Transverse colon (tissue), 4 donors: ENCODE measurements around the gene SYT17. TPM values are rescaled to one million over a fixed set of nuclear protein-coding genes. Genes with fewer than 3 reads are reported as not detected.

Experiments
- DNase-seq: peaks from one replicate; pipeline ENCODE4 v3.0.0-alpha.2; 2019
- H3K27ac ChIP-seq, 4 donors: fragments of 200-600 bp; sonication (generic); 2 replicates each; pipeline ENCODE4 v1.5.1; 2016 to 2018; ENCODE audit warnings: inconsistent platforms in 4 of 4
- H3K27me3 ChIP-seq: fragments of 200-600 bp; sonication (generic); 2 replicates; pipeline ENCODE4 v1.5.1; 2017; ENCODE audit warnings: inconsistent platforms
- H3K36me3 ChIP-seq, 4 donors: fragments of 200-600 bp; sonication (generic); 2 replicates each; pipeline ENCODE4 v1.5.1; 2017 to 2019; ENCODE audit warnings: inconsistent platforms in 4 of 4
- H3K4me1 ChIP-seq, 4 donors: fragments of 200-600 bp; sonication (generic); 2 replicates each; pipeline ENCODE4 v1.5.1; 2017 to 2020; ENCODE audit warnings: inconsistent platforms in 4 of 4
- H3K4me3 ChIP-seq, 4 donors: fragments of 200-600 bp; sonication (generic); 1 replicate in 1 of 4; 2 replicates in 3 of 4; pipeline versions ENCODE4 v1.5.1 to v1.6.1; 2017 to 2019; ENCODE audit warnings: inconsistent platforms in 4 of 4
- H3K9me3 ChIP-seq, 2 donors: fragments of 200-600 bp; sonication (generic); 2 replicates each; pipeline ENCODE4 v1.5.1; 2017 to 2019; ENCODE audit warnings: inconsistent platforms in 2 of 2
- EP300 ChIP-seq: sonication (generic); formaldehyde crosslinking; IDR thresholded peaks from one replicate; pipeline ENCODE4 v1.6.1; 2017; ENCODE audit warnings: antibody characterized with exemption, low read depth
- POLR2A ChIP-seq: fragments of 450-650 bp; IDR thresholded peaks from one replicate; pipeline ENCODE4 v1.6.1; 2016; ENCODE audit warnings: antibody characterized with exemption, mild to moderate bottlenecking, moderate library complexity
- POLR2AphosphoS5 ChIP-seq, 3 donors: sonication (generic); formaldehyde crosslinking; IDR thresholded peaks; one replicate each; pipeline ENCODE4 v1.6.1; 2016; ENCODE audit warnings: antibody characterized with exemption in 3 of 3
- WGBS, 2 donors: methylation state at CpG; one replicate each; pipeline ENCODE4 v1.1.5; 2018; ENCODE audit warnings: low coverage in 1 of 2; 5-methylcytosine and 5-hydroxymethylcytosine counted together
- in situ Hi-C, 4 donors: fragments of 200-750 bp; cut with MboI; loops; one replicate each; pipeline versions ENCODE4 v1.15.0 to v1.15.1; 2017; ENCODE audit warnings: low sequenced_read_pairs in 3 of 4, low pct_ligation_motif_present in 1 of 4, low pct_unique_long_range_greater_than_20kb in 1 of 4
- intact Hi-C: fragments of 100-400 bp; cut with DNase I; formaldehyde crosslinking; loops from one replicate; pipeline ENCODE4 v1.15.1; 2023; ENCODE audit warnings: low total_unique reads
- total RNA-seq, 4 donors: library from RNA; depleted of rRNA; stranded (reverse); fragments of >200 nt; gene quantifications; one replicate each; pipeline ENCODE4 v1.1.0, GENCODE V29; 2016
- TF ChIP-seq, protein P1 (sequence below), 5 experiments: fragments of 200-600 bp in 3 of 5; fragments of 450-650 bp in 2 of 5; sonication (generic) in 3 of 5; IDR thresholded peaks; 1 replicate in 2 of 5; 2 replicates in 3 of 5; pipeline ENCODE4 v1.5.1; 2016 to 2017; ENCODE audit warnings: antibody characterized with exemption in 5 of 5, inconsistent platforms in 3 of 5, mild to moderate bottlenecking in 2 of 5, moderate library complexity in 1 of 5

The SYT17 gene
- total RNA-seq, 4 donors from 2014 or later, result 9.1 to 51.7 (median 19.1) TPM

DNA sequence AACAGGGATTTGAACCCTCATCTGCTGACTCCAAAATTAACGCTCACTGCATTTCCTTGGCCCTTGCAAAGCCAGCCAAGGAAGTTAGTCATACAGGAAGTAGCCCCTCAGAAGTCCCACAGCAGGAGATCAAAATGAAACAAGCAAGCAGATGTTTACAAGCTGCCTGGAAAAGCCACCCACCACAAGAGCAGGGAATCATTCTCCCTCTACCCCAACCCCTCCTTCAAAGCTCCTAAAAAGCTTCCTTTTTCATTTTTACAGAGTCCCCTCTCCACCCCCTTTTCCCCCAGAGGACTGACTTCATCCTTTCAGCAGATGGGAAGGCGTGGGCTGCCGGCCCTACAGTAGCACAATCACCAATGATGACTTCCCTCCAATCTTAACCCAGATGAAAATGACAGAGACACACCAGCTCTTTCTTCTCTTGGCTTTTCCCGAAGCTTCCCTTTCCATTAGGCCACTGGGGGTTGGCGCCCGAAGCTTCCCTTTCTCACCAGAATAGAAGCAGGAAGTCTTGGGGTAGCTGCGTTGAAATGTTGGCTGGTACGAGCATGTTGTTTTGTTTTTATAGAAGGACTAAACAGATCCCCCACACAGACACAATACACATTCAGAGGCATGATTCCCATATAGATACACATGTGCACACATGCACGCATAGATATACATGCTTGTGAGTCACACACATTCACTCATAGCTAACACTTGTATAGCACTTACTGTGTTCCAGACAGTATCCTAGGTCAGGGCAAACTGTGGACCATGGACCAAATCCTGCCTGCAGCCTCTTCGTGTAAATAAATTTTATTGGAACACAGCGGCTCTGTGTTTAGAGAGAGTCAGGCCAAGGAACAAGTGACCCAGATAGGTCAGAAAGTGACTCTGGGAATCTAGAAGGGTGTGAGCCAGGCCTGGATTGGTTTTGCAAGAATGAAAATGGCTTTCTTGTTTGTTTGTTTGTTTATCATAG lies 36.9 kb upstream of the SYT17 start:
- WGBS, 2 donors, result 34 to 37% methylated on average over 8 to 11 of the region's 11 CpGs
- TF ChIP-seq POLR2A (no peak), POLR2AphosphoS5 (IDR thresholded peaks at IDR 0.05) (peak in 2 of 3 donors; percentile 22 to 38)
- peaks cover 0 to 3% of the 10 kb centered on the region in 2 donors for H3K9me3 ChIP-seq

DNA sequence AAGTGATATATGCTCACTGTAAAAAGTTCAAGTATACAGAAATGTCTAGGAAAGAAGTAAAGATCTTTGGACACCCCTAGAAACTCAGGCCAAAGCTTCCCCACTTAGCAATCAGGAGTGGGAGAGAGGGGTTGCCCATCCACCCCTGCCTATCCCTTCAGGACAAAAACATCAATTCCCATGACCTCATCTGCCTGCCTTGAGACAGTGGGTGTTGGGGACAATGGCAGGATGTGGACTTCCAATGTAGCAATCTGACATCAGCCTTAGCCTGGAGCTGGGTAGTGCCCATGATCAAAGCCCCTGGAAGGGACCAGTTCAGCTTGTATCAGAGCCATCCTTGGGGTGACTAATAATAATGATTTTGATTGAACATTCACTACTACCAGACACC lies 36.2 kb upstream of the SYT17 start:
- intact Hi-C loops, result no loop called here
- Histone ChIP-seq H3K9me3 (no peaks in the 10 kb centered on the region), H3K4me1 (peaks cover 21 to 52% (median 38%) of the 10 kb centered on the region in 4 donors), H3K36me3 (no peaks in the 10 kb centered on the region), H3K4me3 (no peak overlapping the region), H3K27ac (peak overlapping the region; percentile 65 to 79 (median 70)), H3K27me3 (no peaks in the 10 kb centered on the region)
- in situ Hi-C loops, result no loop called here
- TF ChIP-seq EP300 (no peak), POLR2A (no peak), POLR2AphosphoS5 (IDR thresholded peaks at IDR 0.05) (no peak)
- TF ChIP-seq, protein P1, sequence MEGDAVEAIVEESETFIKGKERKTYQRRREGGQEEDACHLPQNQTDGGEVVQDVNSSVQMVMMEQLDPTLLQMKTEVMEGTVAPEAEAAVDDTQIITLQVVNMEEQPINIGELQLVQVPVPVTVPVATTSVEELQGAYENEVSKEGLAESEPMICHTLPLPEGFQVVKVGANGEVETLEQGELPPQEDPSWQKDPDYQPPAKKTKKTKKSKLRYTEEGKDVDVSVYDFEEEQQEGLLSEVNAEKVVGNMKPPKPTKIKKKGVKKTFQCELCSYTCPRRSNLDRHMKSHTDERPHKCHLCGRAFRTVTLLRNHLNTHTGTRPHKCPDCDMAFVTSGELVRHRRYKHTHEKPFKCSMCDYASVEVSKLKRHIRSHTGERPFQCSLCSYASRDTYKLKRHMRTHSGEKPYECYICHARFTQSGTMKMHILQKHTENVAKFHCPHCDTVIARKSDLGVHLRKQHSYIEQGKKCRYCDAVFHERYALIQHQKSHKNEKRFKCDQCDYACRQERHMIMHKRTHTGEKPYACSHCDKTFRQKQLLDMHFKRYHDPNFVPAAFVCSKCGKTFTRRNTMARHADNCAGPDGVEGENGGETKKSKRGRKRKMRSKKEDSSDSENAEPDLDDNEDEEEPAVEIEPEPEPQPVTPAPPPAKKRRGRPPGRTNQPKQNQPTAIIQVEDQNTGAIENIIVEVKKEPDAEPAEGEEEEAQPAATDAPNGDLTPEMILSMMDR (IDR thresholded peaks at IDR 0.05), result no peak
- DNase-seq, result no peak

More for the DNA sequence above, 36.9 kb upstream of the SYT17 start:
- H3K27ac ChIP-seq, result peak overlapping the region; percentile 65 to 79 (median 70)
- no peaks in the 10 kb centered on the region for H3K36me3 ChIP-seq
- no peak for DNase-seq
- in situ Hi-C loops, result no loop called here
- H3K4me1 ChIP-seq, result peaks cover 14 to 46% (median 31%) of the 10 kb centered on the region in 4 donors
- intact Hi-C loops, result no loop called here
- no peaks in the 10 kb centered on the region for H3K27me3 ChIP-seq
- no peak overlapping the region for H3K4me3 ChIP-seq

DNA sequence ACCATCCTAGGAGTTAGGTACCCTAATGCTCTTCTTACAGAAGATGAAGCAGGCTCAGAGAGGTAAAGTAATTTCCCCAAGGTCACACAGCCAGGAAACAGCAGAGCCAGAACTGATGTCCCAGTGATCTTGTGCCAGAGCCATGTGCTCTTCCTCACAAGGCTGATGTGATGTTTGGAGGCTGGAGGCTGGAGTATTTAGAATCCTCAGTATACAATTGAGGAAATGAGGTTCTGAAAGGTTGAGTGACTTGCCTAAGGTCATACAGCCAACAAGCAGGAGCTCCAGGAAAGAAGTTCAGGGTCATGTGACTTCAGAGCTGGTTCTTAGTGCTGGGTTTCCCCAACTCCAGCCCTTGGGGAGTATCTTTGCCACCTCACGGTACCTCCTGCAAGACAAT lies 35.8 kb upstream of the SYT17 start:
- 67% methylated on average over 1 of the region's 1 CpG; no CpG with 5 or more reads in 1 of the 2 donors for WGBS, 2 donors
- intact Hi-C loops (no loop called here), in situ Hi-C loops (no loop called here)
- TF ChIP-seq, protein P1 (IDR thresholded peaks at IDR 0.05), result no peak
- TF ChIP-seq POLR2A (no peak), EP300 (no peak), POLR2AphosphoS5 (IDR thresholded peaks at IDR 0.05) (no peak)
- no peaks in the 10 kb centered on the region for H3K36me3 ChIP-seq
- H3K27me3 ChIP-seq, result no peaks in the 10 kb centered on the region
- H3K27ac ChIP-seq, result peak overlapping the region; percentile 65 to 79 (median 70)
- no peaks in the 10 kb centered on the region for H3K9me3 ChIP-seq
- no peak overlapping the region for H3K4me3 ChIP-seq
- DNase-seq, result no peak
- H3K4me1 ChIP-seq, result peaks cover 26 to 57% (median 42%) of the 10 kb centered on the region in 4 donors

DNA sequence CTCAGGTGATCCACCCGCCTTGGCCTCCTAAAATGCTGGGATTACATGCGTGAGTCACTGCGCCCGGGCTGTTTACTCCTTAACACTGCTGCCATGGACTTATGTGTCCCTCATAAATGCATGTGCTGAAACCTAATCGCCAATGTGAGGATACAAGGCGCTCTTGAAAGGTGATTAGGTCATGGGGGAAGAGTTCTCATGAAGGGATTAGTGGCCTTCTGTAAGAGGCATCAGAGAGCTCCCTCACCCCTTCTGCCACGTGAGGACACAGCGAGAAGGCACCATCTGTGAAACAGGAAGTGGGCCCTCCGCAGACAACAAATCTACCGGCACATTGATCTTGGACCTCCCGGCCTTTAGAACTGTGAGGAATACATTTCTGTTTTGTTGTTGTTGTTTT lies 35.1 kb upstream of the SYT17 start:
- no peak for TF ChIP-seq EP300
- peak in 2 of 3 donors; percentile 35 to 38 for TF ChIP-seq POLR2AphosphoS5 (IDR thresholded peaks at IDR 0.05)
- Histone ChIP-seq H3K4me1 (peaks cover 27 to 63% (median 46%) of the 10 kb centered on the region in 4 donors), H3K9me3 (no peaks in the 10 kb centered on the region), H3K4me3 (no peak overlapping the region), H3K27ac (peak overlapping the region; percentile 65 to 79 (median 70)), H3K27me3 (no peaks in the 10 kb centered on the region), H3K36me3 (no peaks in the 10 kb centered on the region)
- intact Hi-C loops, result no loop called here
- no peak for DNase-seq
- in situ Hi-C loops, result no loop called here
- 71 to 100% methylated on average over 2 to 11 of the region's 11 CpGs for WGBS, 2 donors

DNA sequence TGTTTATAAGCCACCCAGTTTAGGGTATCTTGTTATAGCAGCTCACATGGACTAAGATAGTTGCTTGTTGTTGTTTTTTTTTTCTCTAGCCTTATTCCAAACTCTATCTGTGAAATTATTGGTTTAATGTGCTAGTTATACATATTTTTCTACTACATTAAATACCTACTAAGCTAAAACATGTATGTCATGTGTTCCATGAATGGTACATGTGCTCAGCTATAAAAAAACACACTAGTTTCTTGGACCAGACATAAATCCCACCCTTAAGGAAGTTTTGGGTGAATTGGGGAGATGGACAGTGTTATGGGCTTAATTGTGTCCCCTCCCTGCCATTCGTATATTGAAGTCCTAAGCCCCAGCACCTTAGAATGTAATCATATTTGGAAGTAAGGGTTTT lies 34.4 kb upstream of the SYT17 start:
- Histone ChIP-seq H3K36me3 (no peaks in the 10 kb centered on the region), H3K4me3 (no peak overlapping the region), H3K27ac (no peak overlapping the region), H3K4me1 (peaks cover 27 to 66% (median 49%) of the 10 kb centered on the region in 4 donors), H3K9me3 (no peaks in the 10 kb centered on the region), H3K27me3 (no peaks in the 10 kb centered on the region)
- in situ Hi-C loops (no loop called here), intact Hi-C loops (no loop called here)
- TF ChIP-seq POLR2A, result no peak
- TF ChIP-seq, protein P1 (IDR thresholded peaks at IDR 0.05), result no peak
- WGBS, 2 donors, result 83 to 86% methylated on average over 1 of the region's 1 CpG
- DNase-seq, result no peak
